Measurements from ENCODE around the gene GPR12.

GPR12 gene, protein sequence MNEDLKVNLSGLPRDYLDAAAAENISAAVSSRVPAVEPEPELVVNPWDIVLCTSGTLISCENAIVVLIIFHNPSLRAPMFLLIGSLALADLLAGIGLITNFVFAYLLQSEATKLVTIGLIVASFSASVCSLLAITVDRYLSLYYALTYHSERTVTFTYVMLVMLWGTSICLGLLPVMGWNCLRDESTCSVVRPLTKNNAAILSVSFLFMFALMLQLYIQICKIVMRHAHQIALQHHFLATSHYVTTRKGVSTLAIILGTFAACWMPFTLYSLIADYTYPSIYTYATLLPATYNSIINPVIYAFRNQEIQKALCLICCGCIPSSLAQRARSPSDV

DNA sequence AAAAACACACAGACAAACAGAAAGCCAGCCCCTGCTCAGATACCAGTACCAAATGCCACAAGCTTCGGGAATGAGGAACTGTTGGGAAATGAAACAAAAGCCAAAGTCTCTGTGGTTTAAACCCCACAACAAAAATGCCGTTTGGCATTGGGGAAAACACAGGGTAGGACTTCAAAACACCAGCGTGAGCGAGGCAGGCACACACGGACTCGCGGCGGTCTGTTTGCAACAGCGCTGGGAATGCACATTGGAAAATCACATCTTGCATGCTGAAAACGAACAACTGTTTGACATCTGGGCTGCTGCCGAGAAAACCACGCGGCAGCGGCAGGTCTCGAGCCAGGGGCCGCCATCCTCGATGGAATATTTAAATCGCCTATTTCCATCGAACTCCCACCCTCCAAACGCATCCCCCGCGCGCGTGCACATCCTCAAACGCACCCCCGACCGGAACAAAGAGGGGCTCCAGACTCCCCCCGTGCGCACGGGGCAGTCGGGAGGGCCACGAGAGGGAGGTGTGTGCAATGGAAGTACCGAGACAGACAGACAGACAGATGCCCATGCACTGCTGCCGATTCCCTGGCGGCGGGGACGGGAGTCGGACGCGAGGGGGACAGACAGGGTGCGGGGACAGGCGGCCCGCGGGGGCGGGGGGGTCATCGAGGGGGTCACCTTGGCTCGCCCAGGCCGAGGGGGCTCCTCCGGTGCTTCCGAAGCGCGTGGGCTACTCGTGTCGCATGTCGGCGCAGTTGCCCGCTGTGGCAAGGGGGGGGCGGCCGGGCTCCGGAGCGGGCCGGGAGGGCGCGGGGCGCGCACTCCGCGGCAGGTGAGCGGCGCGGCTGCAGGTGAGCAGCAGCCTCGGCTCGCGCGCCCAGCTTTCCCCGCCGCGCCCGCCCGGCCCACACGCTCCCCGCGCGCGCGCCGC is at the start of gene GPR12:
TSS of gene GPR12 (minus strand) at position 880 of the 925 bp plus-strand sequence. CDS start 959 bp downstream, outside the sequence.
- no peak within 1 kb of the TSS for H3K4me2 ChIP-seq (ENCODE audit: low read length)
- no peak within 1 kb of the TSS for H3K4me3 ChIP-seq (ENCODE audit: low read length)

DNA sequence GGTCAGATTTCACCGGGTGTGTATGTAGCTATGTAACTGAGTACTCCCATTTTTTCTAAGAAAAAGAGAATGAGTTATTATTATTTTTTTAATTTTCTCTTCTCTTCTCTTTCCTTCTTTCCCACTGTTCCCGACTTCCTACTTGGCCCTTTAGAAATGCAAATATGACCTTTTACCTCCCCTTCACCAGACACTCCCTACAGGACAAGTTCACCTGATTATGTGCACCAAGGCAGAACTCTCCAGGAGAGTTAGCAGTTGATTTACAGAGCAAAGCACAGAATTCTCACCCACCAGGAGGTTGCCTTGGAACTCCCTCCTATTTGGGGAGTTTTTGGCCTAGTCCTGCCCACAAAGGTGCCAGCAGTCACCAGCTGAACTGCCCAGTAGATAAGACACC is 49.5 kb upstream of the GPR12 start:
- TF ChIP-seq EZH2phosphoT487 (IDR thresholded peaks at IDR 0.05; ENCODE audit: borderline replicate concordance, low read length): no peak
- TF ChIP-seq, protein P1, sequence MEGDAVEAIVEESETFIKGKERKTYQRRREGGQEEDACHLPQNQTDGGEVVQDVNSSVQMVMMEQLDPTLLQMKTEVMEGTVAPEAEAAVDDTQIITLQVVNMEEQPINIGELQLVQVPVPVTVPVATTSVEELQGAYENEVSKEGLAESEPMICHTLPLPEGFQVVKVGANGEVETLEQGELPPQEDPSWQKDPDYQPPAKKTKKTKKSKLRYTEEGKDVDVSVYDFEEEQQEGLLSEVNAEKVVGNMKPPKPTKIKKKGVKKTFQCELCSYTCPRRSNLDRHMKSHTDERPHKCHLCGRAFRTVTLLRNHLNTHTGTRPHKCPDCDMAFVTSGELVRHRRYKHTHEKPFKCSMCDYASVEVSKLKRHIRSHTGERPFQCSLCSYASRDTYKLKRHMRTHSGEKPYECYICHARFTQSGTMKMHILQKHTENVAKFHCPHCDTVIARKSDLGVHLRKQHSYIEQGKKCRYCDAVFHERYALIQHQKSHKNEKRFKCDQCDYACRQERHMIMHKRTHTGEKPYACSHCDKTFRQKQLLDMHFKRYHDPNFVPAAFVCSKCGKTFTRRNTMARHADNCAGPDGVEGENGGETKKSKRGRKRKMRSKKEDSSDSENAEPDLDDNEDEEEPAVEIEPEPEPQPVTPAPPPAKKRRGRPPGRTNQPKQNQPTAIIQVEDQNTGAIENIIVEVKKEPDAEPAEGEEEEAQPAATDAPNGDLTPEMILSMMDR (IDR thresholded peaks at IDR 0.05; ENCODE audit: low read depth, low read length, poor library complexity, severe bottlenecking): no peak
- H3K27ac ChIP-seq (ENCODE audit: low read depth, low read length): no peak overlapping the region
- H3K4me3 ChIP-seq (ENCODE audit: low read length): no peak overlapping the region
- H3K4me2 ChIP-seq (ENCODE audit: low read length): no peak overlapping the region
- H3F3A ChIP-seq (ENCODE audit: control insufficient read depth, insufficient read depth): no peaks in the 10 kb centered on the region
- no peaks in the 10 kb centered on the region for H3K4me1 ChIP-seq (ENCODE audit: control insufficient read depth, low read length)
- peaks cover 21% of the 10 kb centered on the region for H3K27me3 ChIP-seq (ENCODE audit: control insufficient read depth, low read length)
- no peaks in the 10 kb centered on the region; the same call in 1 of the 2 replicates for H3K9me2 ChIP-seq (replicated peaks; ENCODE audit: control insufficient read depth, low read length)
- no peaks in the 10 kb centered on the region for H3K36me3 ChIP-seq (ENCODE audit: control insufficient read depth, low read length)
- H4K20me1 ChIP-seq (ENCODE audit: control insufficient read depth, insufficient read depth, low read depth, low read length): no peaks in the 10 kb centered on the region
- H3K9me3 ChIP-seq (ENCODE audit: control insufficient read depth, insufficient read depth, low read length): no peaks in the 10 kb centered on the region
- no peaks in the 10 kb centered on the region for H3K79me2 ChIP-seq (ENCODE audit: control insufficient read depth, low read length)

More for the DNA sequence above, at the start of gene GPR12:
- no peaks in the 10 kb centered on the region for H3F3A ChIP-seq (ENCODE audit: control insufficient read depth, insufficient read depth)
- no peaks in the 10 kb centered on the region for H3K36me3 ChIP-seq (ENCODE audit: control insufficient read depth, low read length)
- H3K79me2 ChIP-seq (ENCODE audit: control insufficient read depth, low read length): no peaks in the 10 kb centered on the region
- H4K20me1 ChIP-seq (ENCODE audit: control insufficient read depth, insufficient read depth, low read depth, low read length): no peaks in the 10 kb centered on the region
- peaks cover 4% of the 10 kb centered on the region; the same call in 1 of the 2 replicates for H3K27me3 ChIP-seq (ENCODE audit: control insufficient read depth, low read length)
- no peaks in the 10 kb centered on the region for H3K9me2 ChIP-seq (replicated peaks; ENCODE audit: control insufficient read depth, low read length)
- H3K27ac ChIP-seq (ENCODE audit: low read depth, low read length): no peak within 1 kb of the TSS
- H3K4me1 ChIP-seq (ENCODE audit: control insufficient read depth, low read length): no peaks in the 10 kb centered on the region
- TF ChIP-seq EZH2phosphoT487 (IDR thresholded peaks at IDR 0.05; ENCODE audit: borderline replicate concordance, low read length): no peak
- TF ChIP-seq, protein P1 (IDR thresholded peaks at IDR 0.05; ENCODE audit: low read depth, low read length, poor library complexity, severe bottlenecking): no peak
- no peaks in the 10 kb centered on the region for H3K9me3 ChIP-seq (ENCODE audit: control insufficient read depth, insufficient read depth, low read length)

DNA sequence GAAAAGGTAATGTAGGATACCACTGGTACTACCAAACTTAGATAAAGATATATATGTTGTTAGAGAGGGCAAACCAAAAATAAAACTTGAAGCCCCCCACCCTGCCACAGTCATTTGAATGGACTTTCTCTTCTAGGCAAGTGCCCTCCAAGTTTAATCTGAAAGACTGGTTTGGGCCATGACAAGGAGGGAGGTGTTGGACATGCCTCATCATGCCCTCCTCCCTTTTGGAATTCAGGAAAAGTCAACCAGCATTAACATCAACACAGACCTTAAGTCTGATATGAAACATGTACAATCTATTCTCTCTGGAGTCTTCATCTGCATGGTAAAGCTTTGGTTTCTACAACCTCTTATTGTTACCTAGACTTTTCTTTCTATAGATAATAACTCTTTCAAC is 46.3 kb upstream of the GPR12 start:
- TF ChIP-seq, protein P1 (IDR thresholded peaks at IDR 0.05; ENCODE audit: low read depth, low read length, poor library complexity, severe bottlenecking): no peak
- TF ChIP-seq EZH2phosphoT487 (IDR thresholded peaks at IDR 0.05; ENCODE audit: borderline replicate concordance, low read length): no peak
- Histone ChIP-seq H3K4me3 (ENCODE audit: low read length) (no peak overlapping the region), H3K27ac (ENCODE audit: low read depth, low read length) (no peak overlapping the region), H3K79me2 (ENCODE audit: control insufficient read depth, low read length) (no peaks in the 10 kb centered on the region), H3K36me3 (ENCODE audit: control insufficient read depth, low read length) (no peaks in the 10 kb centered on the region), H3F3A (ENCODE audit: control insufficient read depth, insufficient read depth) (no peaks in the 10 kb centered on the region), H3K9me2 (replicated peaks; ENCODE audit: control insufficient read depth, low read length) (no peaks in the 10 kb centered on the region; the same call in 1 of the 2 replicates), H3K9me3 (ENCODE audit: control insufficient read depth, insufficient read depth, low read length) (no peaks in the 10 kb centered on the region), H3K4me1 (ENCODE audit: control insufficient read depth, low read length) (no peaks in the 10 kb centered on the region), H3K27me3 (ENCODE audit: control insufficient read depth, low read length) (peaks cover 21% of the 10 kb centered on the region), H4K20me1 (ENCODE audit: control insufficient read depth, insufficient read depth, low read depth, low read length) (no peaks in the 10 kb centered on the region), H3K4me2 (ENCODE audit: low read length) (no peak overlapping the region)

All from DOHH2 (cell line).